ENCODE measurements around the gene ANKRD34B. TPM values are rescaled to one million over a fixed set of nuclear protein-coding genes. Genes with fewer than 3 reads are reported as not detected.

ANKRD34B gene
- polyA plus RNA-seq, 1 donor (not counting 4 experiments of a cell fraction or from before 2014, with no cell fraction given) = not detected

DNA sequence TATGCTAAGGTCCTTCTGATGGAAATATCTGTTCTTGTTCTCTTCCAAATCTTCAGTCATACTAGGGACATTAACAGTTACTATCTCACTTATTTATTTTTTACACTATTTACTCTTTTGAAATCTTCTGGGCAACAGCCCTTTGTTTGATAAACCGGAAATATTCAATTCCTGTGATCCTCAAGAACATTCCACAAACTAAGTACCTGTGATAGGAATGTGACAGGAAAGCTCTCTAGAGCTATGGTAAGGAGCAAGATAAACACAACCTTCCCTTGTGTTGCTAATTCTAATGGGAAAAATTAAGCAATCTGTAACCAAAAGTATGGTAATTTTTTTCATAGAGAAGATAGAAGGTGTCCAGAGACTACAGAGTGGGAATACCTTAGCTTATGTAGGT, 22.0 kb upstream of the ANKRD34B start:
- no peak overlapping the region for H2AFZ ChIP-seq (ENCODE audit: control insufficient read depth, low read length)
- no peak for TF ChIP-seq EZH2 (IDR thresholded peaks at IDR 0.05; ENCODE audit: low read length)
- TF ChIP-seq CTCF (optimal IDR thresholded peaks at IDR 0.05 in 1 of 3, IDR thresholded peaks at IDR 0.05 in 1 of 3, conservative IDR thresholded peaks at IDR 0.05 in 1 of 3; ENCODE audit: extremely low read depth in 1 of 3, insufficient read depth in 2 of 3, low read length in 3 of 3) = no peak
- H3K9me3 ChIP-seq (ENCODE audit: control insufficient read depth, low read depth, low read length) = no peaks in the 10 kb centered on the region
- no peaks in the 10 kb centered on the region for H3K36me3 ChIP-seq (ENCODE audit: control insufficient read depth in 2 of 2, extremely low read depth in 1 of 2, insufficient read depth in 2 of 2, low read length in 2 of 2)
- H3K4me1 ChIP-seq (ENCODE audit: control insufficient read depth, extremely low read depth, insufficient read depth, low read length) = no peaks in the 10 kb centered on the region
- no peaks in the 10 kb centered on the region for H3K9me1 ChIP-seq (ENCODE audit: control insufficient read depth, extremely low read depth, insufficient read depth, low read length)
- no peak overlapping the region for H3K4me2 ChIP-seq (ENCODE audit: control insufficient read depth, extremely low read depth, insufficient read depth, low read depth, low read length)
- H3K27ac ChIP-seq (ENCODE audit: control insufficient read depth, insufficient read depth, low read length) = no peak overlapping the region
- no peak for DNase-seq (ENCODE audit: low read depth, low spot score)
- H3K79me2 ChIP-seq (ENCODE audit: control insufficient read depth, insufficient read depth, low read length) = no peaks in the 10 kb centered on the region
- no peak overlapping the region for H3K4me3 ChIP-seq (ENCODE audit: control insufficient read depth in 2 of 3, extremely low read depth in 1 of 3, insufficient read depth in 2 of 3, low read depth in 1 of 3, low read length in 3 of 3)
- dilution Hi-C loops (cut with MboI; ENCODE audit: extremely low pct_ligation_motif_present, low sequenced_read_pairs) = no loop called here
- no peaks in the 10 kb centered on the region for H4K20me1 ChIP-seq (ENCODE audit: control insufficient read depth, extremely low read depth, insufficient read depth, low read length)
- H3K9ac ChIP-seq (ENCODE audit: control insufficient read depth, extremely low read depth, insufficient read depth, low read length) = no peak overlapping the region
- no peak for FAIRE-seq
- H3K27me3 ChIP-seq (ENCODE audit: control insufficient read depth, extremely low read depth, insufficient read depth, low read length) = no peaks in the 10 kb centered on the region

DNA sequence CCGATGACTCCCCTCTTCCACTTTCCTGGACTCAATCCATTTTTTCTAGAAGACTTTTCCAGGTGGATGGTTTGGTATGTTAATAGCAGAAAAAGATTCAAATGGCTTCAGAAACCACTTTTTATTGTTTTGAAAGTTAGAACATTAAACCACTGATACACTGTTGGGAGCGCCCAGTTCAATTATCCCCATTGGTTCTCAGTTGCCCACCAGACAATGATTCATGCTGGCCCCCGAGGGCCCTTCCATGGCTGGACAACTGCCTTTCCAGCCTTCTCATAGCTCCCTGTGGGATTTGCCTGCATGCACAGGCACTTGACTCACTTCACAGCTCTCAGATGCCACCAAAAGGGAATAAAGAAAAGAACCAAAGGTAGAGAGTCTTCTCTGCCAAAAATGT, 21.3 kb upstream of the ANKRD34B start:
- DNase-seq (ENCODE audit: low read depth, low spot score) = no peak
- H4K20me1 ChIP-seq (ENCODE audit: control insufficient read depth, extremely low read depth, insufficient read depth, low read length) = no peaks in the 10 kb centered on the region

More for the DNA sequence above, 21.3 kb upstream of the ANKRD34B start:
- Histone ChIP-seq H3K4me3 (ENCODE audit: control insufficient read depth in 2 of 3, extremely low read depth in 1 of 3, insufficient read depth in 2 of 3, low read depth in 1 of 3, low read length in 3 of 3) (no peak overlapping the region), H2AFZ (ENCODE audit: control insufficient read depth, low read length) (no peak overlapping the region), H3K9ac (ENCODE audit: control insufficient read depth, extremely low read depth, insufficient read depth, low read length) (no peak overlapping the region), H3K36me3 (ENCODE audit: control insufficient read depth in 2 of 2, extremely low read depth in 1 of 2, insufficient read depth in 2 of 2, low read length in 2 of 2) (no peaks in the 10 kb centered on the region), H3K4me2 (ENCODE audit: control insufficient read depth, extremely low read depth, insufficient read depth, low read depth, low read length) (no peak overlapping the region), H3K9me1 (ENCODE audit: control insufficient read depth, extremely low read depth, insufficient read depth, low read length) (no peaks in the 10 kb centered on the region), H3K27ac (ENCODE audit: control insufficient read depth, insufficient read depth, low read length) (no peak overlapping the region), H3K79me2 (ENCODE audit: control insufficient read depth, insufficient read depth, low read length) (no peaks in the 10 kb centered on the region), H3K4me1 (ENCODE audit: control insufficient read depth, extremely low read depth, insufficient read depth, low read length) (no peaks in the 10 kb centered on the region), H3K27me3 (ENCODE audit: control insufficient read depth, extremely low read depth, insufficient read depth, low read length) (no peaks in the 10 kb centered on the region), H3K9me3 (ENCODE audit: control insufficient read depth, low read depth, low read length) (no peaks in the 10 kb centered on the region)
- TF ChIP-seq CTCF (optimal IDR thresholded peaks at IDR 0.05 in 1 of 3, IDR thresholded peaks at IDR 0.05 in 1 of 3, conservative IDR thresholded peaks at IDR 0.05 in 1 of 3; ENCODE audit: extremely low read depth in 1 of 3, insufficient read depth in 2 of 3, low read length in 3 of 3) (no peak), EZH2 (IDR thresholded peaks at IDR 0.05; ENCODE audit: low read length) (no peak)
- dilution Hi-C loops (cut with MboI; ENCODE audit: extremely low pct_ligation_motif_present, low sequenced_read_pairs) = no loop called here
- no peak for FAIRE-seq
